ENCODE results near the gene MRAP. TPM values are rescaled to one million over a fixed set of nuclear protein-coding genes. Genes with fewer than 3 reads are reported as not detected.

MRAP gene
- total and polyA plus RNA-seq, 2 donors from 2014 or later: not detected

- intact Hi-C loops (cut with DNase I): no loop called here
- Histone ChIP-seq H3K9ac (ENCODE audit: low read length in 3 of 3) (no peak overlapping the region), H3K9me3 (ENCODE audit: control insufficient read depth in 2 of 3, insufficient read depth in 1 of 3, low read length in 3 of 3) (no peaks in the 10 kb centered on the region), H3K4me1 (ENCODE audit: control insufficient read depth in 2 of 3, insufficient read depth in 2 of 3, low read depth in 1 of 3, low read length in 3 of 3) (peaks cover 0 to 2% (median 0%) of the 10 kb centered on the region in 3 donors), H3K4me3 (ENCODE audit: low read length in 3 of 3) (no peak overlapping the region), H3K36me3 (ENCODE audit: control insufficient read depth in 2 of 3, insufficient read depth in 3 of 3, low read length in 3 of 3) (peaks cover 6 to 68% (median 21%) of the 10 kb centered on the region in 3 donors), H3K27ac (ENCODE audit: low read depth in 2 of 2, low read length in 2 of 2) (no peak overlapping the region), H3K27me3 (ENCODE audit: control insufficient read depth, insufficient read depth, low read length) (no peaks in the 10 kb centered on the region)
- no peak for TF ChIP-seq CTCF (IDR thresholded peaks at IDR 0.05; ENCODE audit: borderline replicate concordance, extremely low read depth, insufficient read depth)
- FAIRE-seq (no peak), DNase-seq (no peak)
Measured at GRCh38 chr21:32319012-32319411, 20.4 kb downstream of the MRAP start.

- Histone ChIP-seq H3K4me3 (ENCODE audit: low read length in 3 of 3) (no peak overlapping the region), H3K27me3 (ENCODE audit: control insufficient read depth, insufficient read depth, low read length) (no peaks in the 10 kb centered on the region), H3K4me1 (ENCODE audit: control insufficient read depth in 2 of 3, insufficient read depth in 2 of 3, low read depth in 1 of 3, low read length in 3 of 3) (peaks cover 0 to 2% (median 0%) of the 10 kb centered on the region in 3 donors), H3K27ac (ENCODE audit: low read depth in 2 of 2, low read length in 2 of 2) (no peak overlapping the region), H3K9ac (ENCODE audit: low read length in 3 of 3) (no peak overlapping the region), H3K9me3 (ENCODE audit: control insufficient read depth in 2 of 3, insufficient read depth in 1 of 3, low read length in 3 of 3) (no peaks in the 10 kb centered on the region), H3K36me3 (ENCODE audit: control insufficient read depth in 2 of 3, insufficient read depth in 3 of 3, low read length in 3 of 3) (peaks cover 9 to 70% (median 29%) of the 10 kb centered on the region in 3 donors)
- peak in 1 of 5 donors; percentile 38 for DNase-seq
- intact Hi-C loops (cut with DNase I): no loop called here
- TF ChIP-seq CTCF (IDR thresholded peaks at IDR 0.05; ENCODE audit: borderline replicate concordance, extremely low read depth, insufficient read depth): no peak
- FAIRE-seq: no peak
Measured at GRCh38 chr21:32320059-32320458, 21.4 kb downstream of the MRAP start.

- Histone ChIP-seq H3K36me3 (ENCODE audit: control insufficient read depth in 2 of 3, insufficient read depth in 3 of 3, low read length in 3 of 3) (peaks cover 9 to 70% (median 34%) of the 10 kb centered on the region in 3 donors), H3K9me3 (ENCODE audit: control insufficient read depth in 2 of 3, insufficient read depth in 1 of 3, low read length in 3 of 3) (no peaks in the 10 kb centered on the region), H3K27ac (ENCODE audit: low read depth in 2 of 2, low read length in 2 of 2) (no peak overlapping the region), H3K4me3 (ENCODE audit: low read length in 3 of 3) (no peak overlapping the region), H3K9ac (ENCODE audit: low read length in 3 of 3) (no peak overlapping the region), H3K4me1 (ENCODE audit: control insufficient read depth in 2 of 3, insufficient read depth in 2 of 3, low read depth in 1 of 3, low read length in 3 of 3) (peaks cover 0 to 2% (median 0%) of the 10 kb centered on the region in 3 donors), H3K27me3 (ENCODE audit: control insufficient read depth, insufficient read depth, low read length) (no peaks in the 10 kb centered on the region)
- no peak for TF ChIP-seq CTCF (IDR thresholded peaks at IDR 0.05; ENCODE audit: borderline replicate concordance, extremely low read depth, insufficient read depth)
- FAIRE-seq (no peak), DNase-seq (no peak)
- intact Hi-C loops (cut with DNase I): no loop called here
Measured at GRCh38 chr21:32320726-32321125, 22.1 kb downstream of the MRAP start.

GRCh38 chr21:32321480-32321879 is 22.8 kb downstream of the MRAP start:
- TF ChIP-seq CTCF (IDR thresholded peaks at IDR 0.05; ENCODE audit: borderline replicate concordance, extremely low read depth, insufficient read depth): no peak
- H3K9ac ChIP-seq (ENCODE audit: low read length in 3 of 3): no peak overlapping the region
- intact Hi-C loops (cut with DNase I): no loop called here
- peaks cover 9 to 66% (median 32%) of the 10 kb centered on the region in 3 donors for H3K36me3 ChIP-seq (ENCODE audit: control insufficient read depth in 2 of 3, insufficient read depth in 3 of 3, low read length in 3 of 3)
- no peak overlapping the region for H3K4me3 ChIP-seq (ENCODE audit: low read length in 3 of 3)
- H3K4me1 ChIP-seq (ENCODE audit: control insufficient read depth in 2 of 3, insufficient read depth in 2 of 3, low read depth in 1 of 3, low read length in 3 of 3): peaks cover 0 to 2% (median 0%) of the 10 kb centered on the region in 3 donors
- no peak for DNase-seq
- H3K27me3 ChIP-seq (ENCODE audit: control insufficient read depth, insufficient read depth, low read length): no peaks in the 10 kb centered on the region
- FAIRE-seq: no peak
- H3K9me3 ChIP-seq (ENCODE audit: control insufficient read depth in 2 of 3, insufficient read depth in 1 of 3, low read length in 3 of 3): no peaks in the 10 kb centered on the region
- no peak overlapping the region for H3K27ac ChIP-seq (ENCODE audit: low read depth in 2 of 2, low read length in 2 of 2)
